Measurements from ENCODE around the gene NF2. TPM values are rescaled to one million over a fixed set of nuclear protein-coding genes. Genes with fewer than 3 reads are reported as not detected.

NF2 gene
- total RNA-seq, 1 donor from 2014 or later, result 38.5 TPM

- no peak overlapping the region for H3K4me3 ChIP-seq
- H3K9me3 ChIP-seq (replicated peaks), result no peaks in the 10 kb centered on the region
- intact Hi-C loops (cut with micrococcal nuclease), result no loop called here
- peaks cover 88% of the 10 kb centered on the region for H3K27me3 ChIP-seq (ENCODE audit: low read depth)
- TF ChIP-seq CTCF (IDR thresholded peaks at IDR 0.05; ENCODE audit: borderline replicate concordance), result no peak
- H3K27ac ChIP-seq (replicated peaks), result no peak overlapping the region
- no peaks in the 10 kb centered on the region for H3K36me3 ChIP-seq
- peaks cover 9% of the 10 kb centered on the region for H3K4me1 ChIP-seq
- DNase-seq, result no peak
Observed at GRCh38 chr22:29715705-29716104, 112.3 kb downstream of the NF2 start.

GRCh38 chr22:29716814-29717545, 113.5 kb downstream of the NF2 start:
- intact Hi-C loops (cut with micrococcal nuclease), result no loop called here
- TF ChIP-seq CTCF (IDR thresholded peaks at IDR 0.05; ENCODE audit: borderline replicate concordance), result no peak
- H3K36me3 ChIP-seq, result no peaks in the 10 kb centered on the region
- H3K4me3 ChIP-seq, result no peak overlapping the region
- peaks cover 92% of the 10 kb centered on the region for H3K27me3 ChIP-seq (ENCODE audit: low read depth)
- H3K4me1 ChIP-seq, result peaks cover 4% of the 10 kb centered on the region
- no peak overlapping the region for H3K27ac ChIP-seq (replicated peaks)
- H3K9me3 ChIP-seq (replicated peaks), result no peaks in the 10 kb centered on the region
- DNase-seq, result peak; percentile 43

GRCh38 chr22:29717789-29718188, 114.4 kb downstream of the NF2 start:
- H3K9me3 ChIP-seq (replicated peaks), result no peaks in the 10 kb centered on the region
- H3K27ac ChIP-seq (replicated peaks), result no peak overlapping the region
- intact Hi-C loops (cut with micrococcal nuclease), result no loop called here
- no peaks in the 10 kb centered on the region for H3K36me3 ChIP-seq
- no peak for DNase-seq
- no peak overlapping the region for H3K4me3 ChIP-seq
- TF ChIP-seq CTCF (IDR thresholded peaks at IDR 0.05; ENCODE audit: borderline replicate concordance), result no peak
- H3K27me3 ChIP-seq (ENCODE audit: low read depth), result peaks cover 92% of the 10 kb centered on the region
- H3K4me1 ChIP-seq, result peaks cover 4% of the 10 kb centered on the region

GRCh38 chr22:29718949-29719898, 115.8 kb downstream of the NF2 start:
- Histone ChIP-seq H3K27me3 (ENCODE audit: low read depth) (peaks cover 92% of the 10 kb centered on the region), H3K27ac (replicated peaks) (no peak overlapping the region), H3K4me3 (no peak overlapping the region), H3K9me3 (replicated peaks) (no peaks in the 10 kb centered on the region), H3K36me3 (no peaks in the 10 kb centered on the region), H3K4me1 (peaks cover 4% of the 10 kb centered on the region)
- no peak for DNase-seq
- intact Hi-C loops (cut with micrococcal nuclease), result no loop called here
- TF ChIP-seq CTCF (IDR thresholded peaks at IDR 0.05; ENCODE audit: borderline replicate concordance), result no peak

- H3K27me3 ChIP-seq (ENCODE audit: low read depth), result peaks cover 92% of the 10 kb centered on the region
- H3K4me3 ChIP-seq, result peak within 1 kb of the TSS; percentile 29
- intact Hi-C loops (cut with micrococcal nuclease), result no loop called here
- H3K9me3 ChIP-seq (replicated peaks), result no peaks in the 10 kb centered on the region
- H3K4me1 ChIP-seq, result peaks cover 4% of the 10 kb centered on the region
- no peaks in the 10 kb centered on the region for H3K36me3 ChIP-seq
- DNase-seq, result no peak
- no peak within 1 kb of the TSS for H3K27ac ChIP-seq (replicated peaks)
- no peak for TF ChIP-seq CTCF (IDR thresholded peaks at IDR 0.05; ENCODE audit: borderline replicate concordance)
Observed at GRCh38 chr22:29719899-29720645, 116.6 kb downstream of the NF2 start, which contains the start of gene CABP7. Gene CABP7, plus strand, starts transcription at chr22:29720003. Its CDS starts 422 bp downstream, at chr22:29720425.

All from left ventricle myocardium inferior (tissue), 1 donor.